Activated CD8-positive, alpha-beta memory T cell treated with anti-CD3 and anti-CD28 coated beads for 48 hours (primary cell): Measurements from ENCODE around the gene NECAP2.
"Not testable (repeated sequence)": the region's sequence is repeated elsewhere in the genome, so short reads cannot be mapped to it uniquely, and the experiment has no call there.

ENCODE experiments used
- DNase-seq, 3 experiments: peaks; one replicate each; pipeline ENCODE4 v3.0.0-alpha.2; 2020; ENCODE audit warnings: low read depth in 2 of 3, low spot score in 2 of 3

Gene NECAP2

DNA sequence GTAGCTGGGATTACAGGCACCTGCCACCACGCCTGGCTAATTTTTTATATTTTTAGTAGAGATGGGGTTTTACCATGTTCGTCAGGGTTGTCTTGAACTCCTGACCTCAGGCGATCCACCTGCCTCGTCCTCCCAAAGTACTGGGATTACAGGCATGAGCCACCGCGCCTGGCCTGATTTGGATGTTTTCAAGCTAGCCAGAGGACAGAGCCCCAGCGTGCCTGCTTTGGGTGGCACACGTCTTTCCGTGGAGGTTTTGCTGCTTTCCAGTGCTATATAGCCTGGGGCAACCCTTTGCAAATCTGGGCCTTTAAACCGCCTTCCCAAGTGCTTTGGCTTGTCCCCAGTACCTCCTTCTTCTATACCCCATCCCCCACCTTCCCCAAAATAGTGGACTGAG is 15.6 kb downstream of the NECAP2 start:
- DNase-seq, result not testable (repeated sequence)

DNA sequence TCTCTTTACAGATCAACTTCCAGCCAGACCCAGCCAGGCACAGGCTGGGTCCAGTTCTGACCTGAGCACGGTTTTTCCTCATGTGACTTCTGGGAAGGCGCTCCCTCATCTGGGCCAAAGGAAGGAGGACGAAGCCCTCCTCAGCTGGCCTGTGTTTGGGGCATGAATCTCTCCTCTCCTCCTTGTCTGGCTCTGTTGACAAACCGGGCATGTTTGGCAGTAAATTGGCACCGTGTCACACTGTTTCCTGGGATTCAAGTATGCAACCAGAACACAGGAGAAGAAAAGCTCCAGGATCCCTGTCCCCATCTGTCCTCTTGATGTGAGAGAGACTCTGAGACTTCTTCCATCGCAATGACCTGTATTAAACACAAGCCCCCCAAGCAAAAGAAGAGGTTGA is 18.3 kb downstream of the NECAP2 start:
- no peak for DNase-seq

DNA sequence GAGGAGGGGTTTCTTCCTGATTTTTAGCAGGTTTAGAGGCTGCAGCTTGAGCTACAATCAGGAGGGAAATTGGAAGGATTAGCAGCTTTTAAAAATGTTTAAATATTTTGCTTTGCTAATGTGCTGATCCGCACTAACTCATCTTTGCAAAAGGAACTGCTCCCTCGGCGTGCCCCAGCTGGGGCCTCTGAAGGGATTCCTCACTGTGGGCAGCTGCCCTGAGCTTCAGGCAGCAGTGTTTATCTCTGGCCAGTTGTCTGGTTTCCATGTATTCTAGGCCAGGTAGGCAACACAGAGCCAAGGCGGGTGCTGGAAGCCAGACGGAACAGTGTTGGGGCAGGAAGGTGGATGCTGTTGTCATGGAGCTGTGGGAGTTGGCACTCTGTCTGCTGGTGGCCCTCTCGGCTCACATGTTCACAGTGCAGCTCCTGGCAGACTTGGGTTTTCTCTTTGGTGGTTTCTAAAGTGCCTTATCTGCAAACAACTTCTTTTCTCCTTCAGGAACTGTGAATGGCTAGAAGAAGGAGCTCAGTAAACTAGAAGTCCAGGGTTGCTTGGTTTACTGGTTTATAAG is 18.9 kb downstream of the NECAP2 start:
- no peak for DNase-seq

DNA sequence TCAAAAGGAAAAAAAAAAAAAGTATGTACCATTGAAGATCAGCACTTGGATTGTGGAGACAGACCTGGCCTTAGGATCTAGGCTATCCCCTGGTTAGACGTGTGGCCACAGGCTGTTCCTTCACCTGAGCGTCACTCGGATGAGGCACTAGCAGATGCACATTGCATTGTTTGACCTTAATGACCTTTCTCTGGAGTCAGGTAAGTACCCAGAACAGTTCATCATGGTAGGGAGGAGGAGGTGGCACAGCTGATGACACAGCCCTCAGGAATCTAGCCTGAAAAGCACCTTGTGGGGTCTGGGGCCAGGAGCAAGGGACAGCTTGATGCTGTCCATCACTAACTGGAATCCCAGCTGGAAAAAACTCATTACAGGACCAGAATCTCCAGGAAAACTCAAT is 21.2 kb downstream of the NECAP2 start:
- no peak for DNase-seq

DNA sequence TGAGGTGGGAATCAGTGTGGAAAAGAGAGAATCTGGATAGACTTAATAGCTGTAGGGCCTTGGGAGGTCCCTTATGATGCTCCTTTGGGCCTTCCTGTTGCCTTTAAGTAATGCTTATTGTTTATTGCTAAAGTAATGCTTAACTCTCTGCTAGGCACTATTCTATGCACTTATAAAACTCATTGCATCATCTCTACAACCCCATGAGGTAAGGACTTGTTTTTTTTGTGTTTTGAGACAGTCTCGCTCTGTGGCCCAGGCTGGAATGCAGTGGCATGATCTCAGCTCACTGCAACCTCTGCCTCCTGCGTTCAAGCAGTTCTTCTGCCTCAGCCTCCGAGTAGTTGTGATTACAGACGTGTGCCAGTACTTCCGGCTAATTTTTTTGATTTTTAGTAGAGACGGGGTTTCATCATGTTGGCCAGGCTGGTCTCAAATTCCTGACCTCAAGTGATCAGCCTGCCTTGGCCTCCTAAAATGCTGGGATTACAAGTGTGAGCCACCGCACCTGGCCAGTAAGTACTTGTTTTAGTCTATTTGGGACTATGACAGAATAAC is 22.3 kb downstream of the NECAP2 start:
- no peak for DNase-seq

DNA sequence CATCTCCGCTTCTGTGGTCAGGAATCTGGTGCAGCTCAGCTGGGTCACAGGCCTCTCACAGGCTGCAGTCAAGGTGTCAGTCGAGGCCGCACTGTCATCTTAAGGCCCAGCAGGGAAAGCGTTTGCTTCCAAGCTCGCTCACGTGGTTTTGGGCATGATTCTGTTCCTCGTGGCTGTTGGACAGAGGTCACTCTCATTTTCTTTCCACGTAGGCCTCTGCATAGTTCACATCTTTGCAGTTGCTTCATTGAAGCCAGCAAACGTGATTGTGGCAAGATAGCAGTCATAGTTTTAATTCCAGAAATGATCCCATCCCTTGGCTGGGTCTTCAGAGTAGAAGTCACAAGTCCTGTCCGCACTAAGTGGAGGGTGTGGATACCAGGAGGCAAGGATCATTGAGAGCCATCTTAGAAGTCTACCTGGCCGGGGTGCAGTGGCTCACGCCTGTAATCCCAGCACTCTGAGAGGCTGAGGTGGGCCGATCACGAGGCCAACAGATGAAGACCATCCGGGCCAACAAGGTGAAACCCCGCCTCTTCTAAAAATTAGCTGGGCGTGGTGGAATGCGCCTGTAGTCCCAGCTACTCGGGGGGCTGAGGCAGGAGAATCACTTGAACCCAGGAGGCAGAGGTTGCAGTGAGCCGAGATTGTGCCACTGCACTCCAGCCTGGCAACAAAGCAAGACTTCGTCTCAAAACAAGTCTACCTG is 24.5 kb downstream of the NECAP2 start:
- no peak for DNase-seq

DNA sequence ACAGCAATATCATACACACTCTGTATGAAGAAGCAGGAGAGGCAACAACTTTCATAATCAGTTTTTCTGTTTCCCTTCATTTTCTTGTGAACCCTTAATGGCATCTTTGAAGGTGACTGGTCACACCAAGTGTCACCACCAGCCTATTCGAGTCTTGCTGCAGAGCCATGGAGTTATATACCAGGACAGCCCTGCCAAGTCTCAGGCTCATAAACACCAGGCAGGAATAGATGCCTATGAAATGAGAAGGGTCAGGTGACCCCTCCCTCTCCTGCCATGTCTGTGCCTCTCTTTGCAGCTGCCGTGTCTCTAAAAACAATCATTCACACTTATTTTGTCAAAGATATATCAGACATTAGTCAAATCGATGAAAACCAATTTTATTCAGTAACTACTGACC is 28.0 kb downstream of the NECAP2 start:
- DNase-seq, result no peak

DNA sequence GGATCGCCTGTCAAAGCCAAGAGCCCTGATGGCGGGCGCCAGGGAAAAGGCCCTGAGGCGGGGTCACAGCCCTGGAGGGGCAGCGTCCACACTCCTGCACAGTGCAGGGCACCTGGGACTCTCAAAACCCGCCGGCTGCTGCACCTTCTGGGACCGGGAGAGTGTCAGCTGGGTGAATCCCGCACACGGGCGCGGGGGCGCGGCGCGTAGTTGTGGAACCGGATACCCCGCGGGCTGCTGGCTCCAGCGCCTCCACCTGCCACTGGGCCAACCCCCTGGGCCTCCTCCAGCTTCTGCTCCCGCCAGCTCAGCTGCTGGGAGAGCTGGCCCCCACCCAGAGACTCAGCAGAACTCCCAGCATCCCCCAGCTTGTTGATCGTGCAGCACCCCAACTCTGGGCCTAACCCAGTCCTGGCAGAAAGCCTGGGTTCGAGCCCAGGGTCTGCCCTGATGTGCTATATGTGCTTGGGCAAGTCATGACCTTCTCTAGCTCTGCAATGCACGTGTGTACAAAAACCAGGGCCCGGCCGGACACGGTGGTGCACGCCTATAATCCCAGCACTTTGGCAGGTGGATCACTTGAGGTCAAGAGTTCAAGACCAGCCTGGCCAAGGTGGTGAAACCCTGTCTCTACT is 33.8 kb downstream of the NECAP2 start:
- DNase-seq, result no peak

DNA sequence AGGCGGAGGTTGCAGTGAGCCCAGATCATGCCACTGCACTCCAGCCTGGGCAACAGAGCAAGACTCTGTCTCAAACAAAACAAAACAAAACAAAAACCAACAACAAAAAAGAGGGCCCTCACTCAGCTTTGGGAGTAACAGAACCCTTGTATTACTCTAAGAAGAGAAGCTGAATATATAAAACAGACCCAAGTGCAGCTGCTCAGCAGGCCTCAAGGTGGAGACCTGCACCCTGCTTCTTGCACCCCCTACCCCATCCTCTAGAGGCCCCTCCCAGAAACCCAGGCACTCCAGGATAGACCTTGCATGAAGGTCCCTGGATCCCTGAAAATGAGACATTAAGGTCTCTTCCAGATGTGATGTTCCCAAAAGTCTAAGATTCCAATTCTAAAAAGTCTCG is 34.4 kb downstream of the NECAP2 start:
- DNase-seq, result not testable (repeated sequence)

DNA sequence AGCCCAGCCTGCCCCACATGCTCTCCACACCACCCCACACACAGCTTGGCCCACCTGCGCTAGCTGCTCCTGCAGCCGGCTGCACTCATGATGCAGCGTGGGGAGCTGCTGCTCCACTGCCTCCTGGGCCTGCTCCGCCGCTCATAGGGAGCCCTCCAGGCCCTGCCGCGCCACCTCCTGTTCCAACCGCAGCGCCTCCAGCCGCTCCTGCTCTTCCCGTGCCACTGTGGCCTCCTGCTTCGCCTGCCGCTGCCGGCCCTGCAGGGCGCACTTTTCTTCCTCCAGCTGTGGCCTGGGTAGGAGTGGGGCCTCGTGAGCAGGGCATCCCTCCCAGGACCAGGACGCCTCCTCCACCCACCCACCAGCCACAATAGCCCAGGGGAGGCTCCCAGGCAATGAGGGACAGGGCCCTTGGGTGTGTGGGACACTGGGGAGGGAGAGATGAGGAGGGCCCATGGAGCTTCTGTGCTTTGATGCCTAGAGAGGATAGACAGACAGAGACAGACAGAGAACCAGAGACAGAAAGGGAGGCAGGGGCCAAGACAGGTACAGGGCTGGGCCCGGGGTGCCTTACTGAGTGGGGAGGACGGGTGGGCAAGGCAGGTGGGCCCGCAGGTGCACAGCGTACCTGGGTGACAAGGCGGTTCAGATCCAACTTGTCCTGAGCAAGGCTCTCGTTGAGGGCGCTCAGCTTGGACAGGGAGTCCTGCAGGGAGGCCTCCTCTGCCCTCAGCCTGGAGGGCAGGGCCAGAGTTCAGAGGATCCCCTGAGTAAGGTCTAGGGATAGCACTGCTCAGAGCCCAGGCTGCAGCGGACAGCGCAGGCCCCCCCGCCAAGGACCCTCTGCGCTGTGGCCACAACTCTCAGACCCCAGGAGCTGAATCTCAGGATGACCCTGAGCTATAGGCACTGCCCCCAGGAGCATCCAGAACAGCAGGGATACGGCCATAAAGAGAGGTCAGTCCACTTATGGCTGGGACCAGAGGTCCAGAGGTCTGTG is 35.5 kb downstream of the NECAP2 start:
- DNase-seq, result not testable (repeated sequence)

DNA sequence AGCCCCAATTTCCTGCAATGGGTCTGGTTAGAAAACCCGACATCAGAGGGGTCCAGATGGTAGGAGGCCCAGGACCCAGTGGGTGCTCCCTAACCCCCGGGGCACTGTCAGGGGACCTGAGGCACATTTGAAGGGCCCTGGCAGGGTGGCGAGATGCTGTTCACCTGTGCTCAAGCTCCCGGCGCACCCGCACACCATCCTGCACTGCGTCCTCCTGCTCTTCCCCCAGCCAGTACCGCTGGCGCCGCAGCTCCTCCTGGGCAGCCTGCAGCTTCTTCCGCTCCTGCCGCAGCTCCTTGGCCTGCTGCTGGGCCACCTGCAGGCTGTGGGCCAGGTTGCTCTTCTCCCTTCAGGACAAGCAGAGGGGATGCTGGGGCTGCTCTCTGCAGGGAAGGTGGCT is 37.6 kb downstream of the NECAP2 start:
- DNase-seq, result no peak

DNA sequence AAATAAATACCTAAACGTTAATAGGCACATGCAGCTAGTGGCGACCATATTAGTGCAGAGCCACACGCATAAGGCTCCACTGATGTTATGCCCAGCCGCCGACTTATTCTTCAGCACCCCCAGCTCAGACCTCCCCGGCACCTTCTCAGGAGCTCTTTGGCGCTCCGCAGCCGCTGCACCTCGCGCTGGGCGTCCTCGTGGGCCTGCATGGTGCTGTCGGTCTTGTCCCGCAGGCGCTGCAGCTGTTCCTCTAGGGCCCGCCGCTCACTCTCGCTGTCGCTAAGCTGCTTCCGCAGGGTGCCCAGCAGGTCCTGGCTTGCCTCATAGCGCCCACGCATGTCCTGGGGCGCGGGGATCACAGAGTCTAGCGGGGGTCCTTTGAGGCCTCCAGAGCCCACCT is 42.6 kb downstream of the NECAP2 start:
- DNase-seq, result not testable (repeated sequence)

DNA sequence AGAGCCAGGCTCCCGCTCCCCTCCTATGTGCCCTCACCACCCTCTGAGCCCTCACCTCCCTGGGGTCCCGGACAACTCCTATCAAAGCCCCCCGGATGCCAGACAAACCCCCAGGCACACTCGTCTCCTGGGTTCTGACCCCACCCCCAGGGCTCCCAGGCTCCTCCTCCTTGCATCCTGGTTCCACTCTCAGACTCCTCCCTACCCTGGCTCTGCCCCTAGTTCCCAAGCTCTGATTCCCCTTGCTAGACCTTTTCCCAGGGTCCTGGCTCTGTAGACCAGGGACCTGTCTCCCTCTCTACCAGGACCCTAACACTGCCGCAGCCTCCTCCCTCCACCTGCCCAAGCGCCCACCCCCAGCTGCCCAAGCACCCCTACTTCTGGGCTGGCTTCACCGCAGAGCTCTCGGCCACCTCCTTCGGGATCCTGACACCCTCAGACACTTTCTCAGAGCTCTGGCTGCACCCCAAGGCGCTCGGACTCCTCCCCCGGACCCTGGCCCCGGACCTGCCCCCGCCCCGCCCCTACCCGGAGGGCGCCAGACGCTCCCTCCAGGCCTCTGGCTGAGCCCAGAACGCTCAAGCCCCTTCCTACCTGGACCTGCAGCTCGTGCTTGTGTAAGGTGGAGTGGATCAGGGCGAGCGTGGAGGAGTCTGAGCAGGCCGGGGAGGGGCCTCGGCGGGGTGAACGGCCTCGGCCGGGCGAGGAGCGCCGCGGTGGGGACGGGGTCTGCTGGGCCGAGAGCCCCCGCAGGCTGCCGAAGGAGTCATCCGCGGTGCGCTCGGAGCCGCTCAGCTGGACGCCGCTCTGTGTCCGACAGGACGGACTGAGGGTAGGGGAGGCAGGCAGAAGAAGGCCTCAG is 43.3 kb downstream of the NECAP2 start:
- DNase-seq, result not testable (repeated sequence)

DNA sequence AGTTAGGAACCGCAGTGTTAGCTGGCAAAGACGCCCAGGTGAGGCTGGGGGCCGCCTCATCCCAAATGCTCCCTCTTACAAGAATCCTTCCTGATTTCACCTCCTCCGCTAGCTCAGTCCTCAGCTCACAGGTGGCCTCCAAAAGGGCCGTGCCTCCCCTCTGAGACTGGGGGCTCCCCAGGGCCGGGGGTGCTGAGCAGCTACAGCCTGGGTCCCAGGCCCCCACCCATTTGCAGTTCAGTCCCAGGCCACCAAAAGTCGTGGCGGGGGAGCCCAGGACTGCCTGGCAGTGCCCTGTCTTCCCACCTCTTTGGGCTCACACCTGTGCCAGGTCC is 43.9 kb downstream of the NECAP2 start:
- no peak for DNase-seq

DNA sequence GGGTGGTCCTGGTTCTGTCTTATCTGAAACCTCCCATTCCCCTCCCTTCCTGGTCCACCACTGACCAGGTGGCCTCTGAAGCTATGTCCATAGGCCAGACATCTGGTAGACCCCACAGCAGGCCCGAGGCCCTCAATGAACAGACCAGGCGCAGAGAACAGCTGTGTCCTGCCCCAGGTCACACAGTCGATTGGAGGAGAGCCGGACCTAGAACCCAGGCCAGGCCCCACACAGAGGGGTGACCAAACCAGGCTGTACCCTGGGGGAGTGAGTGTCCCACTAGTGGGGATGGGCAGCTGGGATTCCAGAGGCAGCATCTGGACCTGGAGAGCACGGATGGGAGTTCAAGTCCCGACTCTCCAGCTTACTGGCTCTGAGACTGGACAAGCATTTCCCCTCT is 44.4 kb downstream of the NECAP2 start:
- DNase-seq, result no peak

DNA sequence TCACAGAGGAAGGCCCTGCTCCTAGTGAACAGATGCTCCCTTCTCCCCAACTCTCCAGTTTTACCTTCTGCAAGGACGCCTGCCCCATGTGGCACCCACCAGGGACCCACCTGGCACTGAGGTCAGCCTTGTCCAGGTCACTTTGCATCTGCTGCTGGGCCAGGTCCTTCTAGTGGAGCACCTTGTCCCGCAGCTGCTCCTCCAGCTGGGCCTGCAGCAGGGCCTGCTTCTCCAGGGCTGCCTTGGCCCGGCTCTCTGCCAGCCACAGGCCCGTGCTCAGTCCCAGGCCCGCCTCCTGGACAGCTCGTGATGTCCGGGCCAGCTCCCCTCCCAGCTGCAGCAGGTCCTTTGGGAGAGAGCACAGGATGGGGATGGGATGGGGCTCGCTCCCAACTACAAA is 45.8 kb downstream of the NECAP2 start:
- not testable (repeated sequence) for DNase-seq

DNA sequence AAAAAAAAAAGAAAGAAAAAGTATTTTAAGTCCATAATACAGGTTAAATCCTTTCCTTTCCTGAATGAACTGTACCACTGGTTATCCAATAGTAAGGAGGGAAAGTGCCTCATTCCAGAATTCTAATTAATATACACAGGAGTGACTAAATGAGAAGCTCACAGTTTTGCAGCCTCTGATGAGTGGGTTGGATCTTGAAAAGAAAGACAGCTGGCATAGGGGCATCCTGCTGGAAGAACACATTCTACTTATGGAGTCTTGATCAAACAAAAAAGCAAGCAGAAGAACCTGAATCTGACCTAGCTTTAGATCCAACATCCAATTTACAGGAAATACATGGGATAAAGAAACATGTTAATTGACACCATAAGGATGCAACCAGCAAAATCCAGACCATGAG is 46.5 kb downstream of the NECAP2 start:
- DNase-seq, result not testable (repeated sequence)

DNA sequence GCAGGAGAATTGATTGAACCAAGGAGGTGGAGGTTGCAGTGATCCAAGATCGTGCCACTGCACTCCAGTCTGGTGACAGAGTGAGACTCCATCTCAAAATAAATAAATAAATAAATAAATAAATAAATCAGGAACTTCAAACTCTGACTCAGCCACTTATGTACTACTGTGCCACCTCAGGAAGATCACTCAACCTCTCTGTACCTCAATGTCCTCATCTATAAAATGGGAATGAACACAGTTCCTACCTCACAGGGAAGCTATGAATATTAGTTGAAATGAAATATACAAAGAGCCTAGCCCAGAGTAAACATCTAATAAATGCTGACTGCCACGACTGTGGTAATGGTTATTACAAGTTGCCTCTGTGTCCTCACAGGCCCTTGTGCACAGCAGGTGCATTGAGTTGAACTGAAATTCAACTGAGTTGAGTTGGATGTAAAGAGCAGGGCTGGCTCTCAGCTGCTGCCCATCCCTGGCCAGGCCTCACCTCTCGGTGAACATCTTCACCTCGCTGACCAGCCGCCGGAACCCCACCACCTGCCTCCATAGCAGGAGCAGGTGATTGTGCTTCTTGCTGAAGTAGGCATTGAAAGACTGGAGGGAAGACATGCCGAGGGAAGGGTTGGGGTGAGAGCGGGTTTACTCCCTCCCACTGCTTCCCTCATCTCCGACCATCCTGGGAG is 48.8 kb downstream of the NECAP2 start:
- not testable (repeated sequence) for DNase-seq

DNA sequence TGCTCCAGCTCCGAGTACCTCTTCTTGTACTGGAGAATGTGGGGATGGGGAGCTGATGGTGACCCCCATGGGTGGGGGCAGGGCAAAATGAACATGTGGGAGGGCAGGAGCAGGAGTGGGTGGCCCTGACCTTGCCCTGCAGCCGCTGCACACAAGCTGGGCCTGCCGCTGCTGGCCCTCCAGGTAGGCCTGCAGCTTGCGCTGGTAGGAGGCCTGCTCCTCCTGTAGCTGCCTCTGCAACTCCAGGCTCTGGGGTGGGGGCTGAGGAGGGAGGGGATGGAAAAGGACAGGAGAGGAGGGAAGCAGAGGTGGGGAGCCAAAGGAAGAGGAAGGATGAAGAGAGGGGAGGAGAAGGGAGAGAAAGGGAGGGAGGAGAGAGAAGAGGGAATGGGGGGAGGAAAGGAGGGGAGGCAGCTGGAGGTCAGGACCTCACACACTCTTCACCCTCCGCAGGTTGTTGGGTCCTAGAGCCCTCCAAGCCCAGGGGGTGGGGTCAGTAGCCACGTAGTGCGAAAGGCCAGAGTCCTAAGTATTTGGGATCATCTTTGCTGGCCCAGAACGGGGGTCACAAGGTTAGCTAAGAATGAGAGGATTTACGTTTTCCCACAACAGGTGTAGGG is 50.6 kb downstream of the NECAP2 start:
- DNase-seq, result no peak
